SU-DHL-6 (cell line): ENCODE data around the gene NAA16.

ENCODE experiments used
- H2AFZ ChIP-seq: fragments of 200-600 bp; sonication (generic); 2 replicates; pipeline ENCODE4 v1.6.1; 2014; ENCODE audit warnings: low read depth, mild to moderate bottlenecking, moderate library complexity, mixed read lengths, antibody characterized with exemption, low read length; ENCODE audit not compliant: severe bottlenecking
- H3F3A ChIP-seq: fragments of 200-600 bp; shearing (Covaris generic); 2 replicates; pipeline ENCODE4 v1.6.0; 2016; ENCODE audit warnings: antibody characterized with exemption, mild to moderate bottlenecking; ENCODE audit not compliant: insufficient read depth
- H3K27ac ChIP-seq: fragments of 200-600 bp; sonication (generic); 2 replicates; pipeline ENCODE4 v1.5.1; 2016; ENCODE audit warnings: low read depth, mild to moderate bottlenecking, low read length, moderate library complexity, mixed read lengths
- H3K27me3 ChIP-seq: fragments of 200-600 bp; sonication (generic), shearing (Covaris generic); 2 replicates; pipeline ENCODE4 v1.6.0; 2014; ENCODE audit warnings: mild to moderate bottlenecking, low read length
- H3K36me3 ChIP-seq: fragments of 200-600 bp; sonication (generic); 2 replicates; pipeline ENCODE4 v1.6.1; 2014; ENCODE audit warnings: mild to moderate bottlenecking, low read length, mixed read lengths
- H3K4me2 ChIP-seq: fragments of 300-600, 200-600 bp; shearing (Covaris generic), sonication (generic); 2 replicates; pipeline ENCODE4 v1.6.0; 2014; ENCODE audit warnings: low read length, low read depth, mild to moderate bottlenecking; ENCODE audit not compliant: poor library complexity, severe bottlenecking
- H3K4me3 ChIP-seq: fragments of 200-600 bp; sonication (generic); 2 replicates; pipeline ENCODE4 v1.5.1; 2014; ENCODE audit warnings: antibody characterized with exemption, low read length, mild to moderate bottlenecking, mixed read lengths; ENCODE audit not compliant: insufficient read depth, poor library complexity, severe bottlenecking
- H3K79me2 ChIP-seq: fragments of 200-600 bp; sonication (generic); 2 replicates; pipeline ENCODE4 v1.6.1; 2014; ENCODE audit warnings: mild to moderate bottlenecking, low read length, moderate library complexity; ENCODE audit not compliant: insufficient read depth
- H3K9ac ChIP-seq: fragments of 200-600 bp; sonication (generic); 2 replicates; pipeline ENCODE4 v1.7.0; 2014; ENCODE audit warnings: mild to moderate bottlenecking, low read length
- H3K9me2 ChIP-seq: fragments of 200-600 bp; sonication (generic); replicated peaks from 2 replicates; pipeline ENCODE4 v1.6.1; 2014; ENCODE audit warnings: low read length; ENCODE audit not compliant: insufficient read depth
- H3K9me3 ChIP-seq: fragments of 200-600 bp; sonication (generic); 2 replicates; pipeline ENCODE4 v1.6.1; 2014; ENCODE audit warnings: low read length, mixed read lengths; ENCODE audit not compliant: insufficient read depth
- H4K20me1 ChIP-seq: fragments of 200-600 bp; sonication (generic); 2 replicates; pipeline ENCODE4 v1.6.1; 2014; ENCODE audit warnings: low read depth, mild to moderate bottlenecking, antibody characterized with exemption, low read length, moderate library complexity, mixed read lengths
- EZH2phosphoT487 ChIP-seq: fragments of 200-600 bp; sonication (generic), shearing (Covaris generic); conservative IDR thresholded peaks from 2 replicates; pipeline ENCODE4 v1.6.1; 2018; ENCODE audit warnings: mild to moderate bottlenecking, antibody characterized with exemption, low read length, moderate library complexity, mixed read lengths
- TF ChIP-seq, protein P1 (sequence below): fragments of 200-600 bp; sonication (generic); IDR thresholded peaks from one replicate; pipeline ENCODE4 v1.5.1; 2017; ENCODE audit warnings: antibody characterized with exemption, mild to moderate bottlenecking, low read length, moderate library complexity; ENCODE audit not compliant: insufficient read depth, poor library complexity, severe bottlenecking

NAA16 gene

DNA sequence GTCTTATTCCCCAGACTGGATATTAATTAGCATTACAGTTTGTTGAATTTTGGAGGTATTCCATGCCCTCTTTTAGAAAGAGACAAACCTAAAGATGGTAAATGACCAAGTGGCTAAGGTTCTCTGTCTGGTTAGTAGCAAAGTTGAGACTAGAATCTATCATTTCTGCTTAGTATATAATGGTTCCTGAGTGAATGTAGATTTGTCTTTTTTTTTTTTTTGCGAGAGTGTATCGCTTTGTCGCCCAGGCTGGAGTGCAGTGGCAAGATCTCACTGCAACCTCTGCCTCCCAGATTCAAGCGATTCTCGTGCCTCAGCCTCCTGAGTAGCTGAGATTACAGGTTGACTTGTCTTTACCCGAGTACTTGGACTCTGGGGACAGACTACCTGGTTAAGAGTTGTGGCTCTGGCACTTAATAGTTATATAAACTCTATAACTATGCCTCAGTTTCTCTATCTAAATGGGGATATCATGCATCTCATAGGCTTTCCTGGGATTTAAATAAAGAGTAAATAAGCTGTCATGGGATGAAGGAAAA lies 2.7 kb downstream of the NAA16 start:
- H3K9ac ChIP-seq: peak overlapping the region; percentile 100
- H3K27ac ChIP-seq: peak overlapping the region; percentile 83
- peak overlapping the region; percentile 90 for H3K4me3 ChIP-seq
- peak overlapping the region; percentile 98 for H3K4me2 ChIP-seq
- no peak for TF ChIP-seq EZH2phosphoT487
- TF ChIP-seq, protein P1, sequence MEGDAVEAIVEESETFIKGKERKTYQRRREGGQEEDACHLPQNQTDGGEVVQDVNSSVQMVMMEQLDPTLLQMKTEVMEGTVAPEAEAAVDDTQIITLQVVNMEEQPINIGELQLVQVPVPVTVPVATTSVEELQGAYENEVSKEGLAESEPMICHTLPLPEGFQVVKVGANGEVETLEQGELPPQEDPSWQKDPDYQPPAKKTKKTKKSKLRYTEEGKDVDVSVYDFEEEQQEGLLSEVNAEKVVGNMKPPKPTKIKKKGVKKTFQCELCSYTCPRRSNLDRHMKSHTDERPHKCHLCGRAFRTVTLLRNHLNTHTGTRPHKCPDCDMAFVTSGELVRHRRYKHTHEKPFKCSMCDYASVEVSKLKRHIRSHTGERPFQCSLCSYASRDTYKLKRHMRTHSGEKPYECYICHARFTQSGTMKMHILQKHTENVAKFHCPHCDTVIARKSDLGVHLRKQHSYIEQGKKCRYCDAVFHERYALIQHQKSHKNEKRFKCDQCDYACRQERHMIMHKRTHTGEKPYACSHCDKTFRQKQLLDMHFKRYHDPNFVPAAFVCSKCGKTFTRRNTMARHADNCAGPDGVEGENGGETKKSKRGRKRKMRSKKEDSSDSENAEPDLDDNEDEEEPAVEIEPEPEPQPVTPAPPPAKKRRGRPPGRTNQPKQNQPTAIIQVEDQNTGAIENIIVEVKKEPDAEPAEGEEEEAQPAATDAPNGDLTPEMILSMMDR: no peak
- H3K9me2 ChIP-seq: no peaks in the 10 kb centered on the region
- no peaks in the 10 kb centered on the region for H3K27me3 ChIP-seq
- peaks cover 11% of the 10 kb centered on the region; the same call in 1 of the 2 replicates for H3K36me3 ChIP-seq
- H4K20me1 ChIP-seq: 0 out of 2 replicates have a peak, but pooled peaks cover 6% of the 10 kb centered on the region
- H3K9me3 ChIP-seq: no peaks in the 10 kb centered on the region
- H2AFZ ChIP-seq: no peak overlapping the region
- H3K79me2 ChIP-seq: peaks cover 83% of the 10 kb centered on the region
- H3F3A ChIP-seq: peaks cover 27% of the 10 kb centered on the region

DNA sequence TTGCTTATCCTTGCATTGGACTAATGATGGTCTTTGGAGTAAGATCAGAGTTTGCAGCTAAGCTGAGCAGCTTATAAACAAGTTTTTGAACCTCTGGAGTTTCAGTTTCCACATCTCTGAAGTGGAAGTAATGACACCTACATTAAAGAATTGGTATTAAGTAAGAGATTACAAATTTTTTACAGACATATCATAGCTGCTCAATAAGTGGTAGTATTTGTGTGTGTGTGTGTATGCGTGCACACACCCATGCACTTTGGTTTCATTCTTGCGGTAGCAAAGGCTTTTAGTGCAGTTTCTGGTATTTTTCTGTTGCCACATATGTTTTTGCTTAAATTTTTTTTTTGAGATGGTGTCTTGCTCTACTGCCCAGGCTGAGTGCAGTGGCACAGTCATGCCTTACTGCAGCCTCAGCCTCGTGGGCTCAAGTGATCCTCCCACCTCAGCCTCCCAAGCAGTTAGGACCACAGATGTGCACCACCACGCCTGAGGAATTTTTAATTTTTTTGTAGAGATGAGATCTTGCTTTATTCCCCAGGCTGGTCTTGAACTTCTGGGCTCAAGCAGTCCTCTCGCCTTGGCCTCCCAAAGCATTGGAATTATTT lies 4.5 kb downstream of the NAA16 start:
- Histone ChIP-seq H3K27me3 (no peaks in the 10 kb centered on the region), H3F3A (peaks cover 27% of the 10 kb centered on the region), H3K36me3 (peaks cover 23% of the 10 kb centered on the region), H3K79me2 (peaks cover 100% of the 10 kb centered on the region), H3K4me3 (no peak overlapping the region), H3K9me2 (no peaks in the 10 kb centered on the region), H3K9me3 (no peaks in the 10 kb centered on the region), H2AFZ (no peak overlapping the region), H3K4me2 (peak overlapping the region; percentile 98), H3K27ac (peak overlapping the region; percentile 51; the same call in 1 of the 2 replicates), H4K20me1 (0 out of 2 replicates have a peak, but pooled peaks cover 6% of the 10 kb centered on the region), H3K9ac (no peak overlapping the region)
- TF ChIP-seq, protein P1: no peak
- no peak for TF ChIP-seq EZH2phosphoT487

DNA sequence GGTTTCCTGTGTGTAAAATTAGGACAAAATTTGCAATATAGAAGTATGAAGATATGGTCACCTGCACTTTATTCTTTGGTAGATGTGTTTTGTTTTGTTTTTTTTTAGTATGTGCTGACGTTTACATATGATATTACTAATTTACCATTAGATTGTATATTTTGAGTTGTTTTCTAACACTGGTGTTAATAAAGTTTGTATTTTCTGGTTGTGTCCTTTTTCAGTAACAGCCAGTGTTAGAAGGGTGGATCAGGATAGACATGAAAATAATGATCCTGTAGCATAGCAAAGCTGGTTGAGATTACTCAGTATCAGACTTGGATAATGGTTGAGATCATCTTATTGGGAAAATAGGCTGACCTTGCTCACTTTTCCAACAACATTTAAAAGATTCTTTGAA lies 6.2 kb downstream of the NAA16 start:
- Histone ChIP-seq H3K4me3 (no peak overlapping the region), H3K9ac (no peak overlapping the region), H4K20me1 (0 out of 2 replicates have a peak, but pooled peaks cover 6% of the 10 kb centered on the region), H3K27me3 (no peaks in the 10 kb centered on the region), H3F3A (peaks cover 21% of the 10 kb centered on the region), H3K36me3 (peaks cover 36% of the 10 kb centered on the region), H2AFZ (no peak overlapping the region), H3K9me3 (no peaks in the 10 kb centered on the region), H3K27ac (no peak overlapping the region), H3K4me2 (peak overlapping the region; percentile 14), H3K9me2 (no peaks in the 10 kb centered on the region), H3K79me2 (peaks cover 100% of the 10 kb centered on the region)
- TF ChIP-seq EZH2phosphoT487: no peak
- TF ChIP-seq, protein P1: no peak
